HTR-8/SVneo (cell line): ENCODE results near the gene UGT1A8.
"Not testable (repeated sequence)": the region's sequence is repeated elsewhere in the genome, so short reads cannot be mapped to it uniquely, and the experiment has no call there.

Experiments
- DNase-seq: peaks from one replicate; pipeline ENCODE4 v3.0.0; 2011; ENCODE audit warnings: low spot score, mixed read lengths; ENCODE audit not compliant: insufficient read length
- FAIRE-seq: peaks from 2 replicates; lab custom pipeline; 2011; peaks lifted over from hg19 to GRCh38; lab: Jason Lieb, UNC

UGT1A8 gene

GRCh38 chr2:233708942-233709341 is 91.5 kb downstream of the UGT1A8 start:
- FAIRE-seq, result no peak
- DNase-seq, result no peak

- FAIRE-seq (peak; percentile 75), DNase-seq (peak; percentile 69)
Observed at GRCh38 chr2:233711312-233712008, 94.0 kb downstream of the UGT1A8 start.

- no peak for DNase-seq
- FAIRE-seq, result no peak
Observed at GRCh38 chr2:233712611-233713261, 95.3 kb downstream of the UGT1A8 start, which contains the start of gene UGT1A5. Gene UGT1A5 (plus strand): TSS chr2:233712907. CDS start chr2:233712992, 85 bp downstream.

GRCh38 chr2:233713262-233713615 is 95.8 kb downstream of the UGT1A8 start:
- DNase-seq (no peak), FAIRE-seq (no peak)

- DNase-seq (no peak), FAIRE-seq (no peak)
Observed at GRCh38 chr2:233714121-233714520, 96.7 kb downstream of the UGT1A8 start.

GRCh38 chr2:233718552-233718951 is 101.1 kb downstream of the UGT1A8 start, which contains the start of gene UGT1A4:
Gene UGT1A4 (plus strand): TSS chr2:233718736. CDS start chr2:233718821, 85 bp downstream.
- DNase-seq (no peak), FAIRE-seq (no peak)

GRCh38 chr2:233728723-233729301 is 111.4 kb downstream of the UGT1A8 start, which contains the start of gene UGT1A3:
Gene UGT1A3 (plus strand): TSS chr2:233729042. CDS start chr2:233729127, 85 bp downstream.
- DNase-seq (no peak), FAIRE-seq (no peak)

GRCh38 chr2:233736868-233737653 is 119.6 kb downstream of the UGT1A8 start:
- not testable (repeated sequence) for DNase-seq
- FAIRE-seq, result peak; percentile 38

- FAIRE-seq (no peak), DNase-seq (no peak)
Observed at GRCh38 chr2:233740870-233741269, 123.4 kb downstream of the UGT1A8 start.

- FAIRE-seq, result no peak
Observed at GRCh38 chr2:233743464-233744259, 126.2 kb downstream of the UGT1A8 start.

GRCh38 chr2:233745073-233745755 is 127.8 kb downstream of the UGT1A8 start:
- DNase-seq (no peak), FAIRE-seq (no peak)

More at GRCh38 chr2:233743464-233744259, 126.2 kb downstream of the UGT1A8 start:
- DNase-seq, result no peak

- not testable (repeated sequence) for DNase-seq, FAIRE-seq
Observed at GRCh38 chr2:233745838-233746237, 128.4 kb downstream of the UGT1A8 start.

GRCh38 chr2:233746475-233747282 is 129.2 kb downstream of the UGT1A8 start:
- no peak for DNase-seq
- FAIRE-seq, result no peak

- no peak for FAIRE-seq
- DNase-seq, result no peak
Observed at GRCh38 chr2:233747283-233747544, 129.8 kb downstream of the UGT1A8 start.

- FAIRE-seq, DNase-seq: not testable (repeated sequence)
Observed at GRCh38 chr2:233750689-233751088, 133.3 kb downstream of the UGT1A8 start.

- FAIRE-seq, DNase-seq: not testable (repeated sequence)
Observed at GRCh38 chr2:233751212-233752009, 134.0 kb downstream of the UGT1A8 start.

- FAIRE-seq (no peak), DNase-seq (no peak)
Observed at GRCh38 chr2:233754872-233755611, 137.6 kb downstream of the UGT1A8 start.
